Activated CD4-positive, alpha-beta T cell treated with anti-CD3 and anti-CD28 coated beads, Interleukin-2, amount 50 U/mL, for 16 hours (primary cell): ENCODE results near the gene FAM83C.

ENCODE experiments used
- DNase-seq: peaks from one replicate; pipeline ENCODE4 v3.0.0-alpha.2; 2020

FAM83C gene

DNA sequence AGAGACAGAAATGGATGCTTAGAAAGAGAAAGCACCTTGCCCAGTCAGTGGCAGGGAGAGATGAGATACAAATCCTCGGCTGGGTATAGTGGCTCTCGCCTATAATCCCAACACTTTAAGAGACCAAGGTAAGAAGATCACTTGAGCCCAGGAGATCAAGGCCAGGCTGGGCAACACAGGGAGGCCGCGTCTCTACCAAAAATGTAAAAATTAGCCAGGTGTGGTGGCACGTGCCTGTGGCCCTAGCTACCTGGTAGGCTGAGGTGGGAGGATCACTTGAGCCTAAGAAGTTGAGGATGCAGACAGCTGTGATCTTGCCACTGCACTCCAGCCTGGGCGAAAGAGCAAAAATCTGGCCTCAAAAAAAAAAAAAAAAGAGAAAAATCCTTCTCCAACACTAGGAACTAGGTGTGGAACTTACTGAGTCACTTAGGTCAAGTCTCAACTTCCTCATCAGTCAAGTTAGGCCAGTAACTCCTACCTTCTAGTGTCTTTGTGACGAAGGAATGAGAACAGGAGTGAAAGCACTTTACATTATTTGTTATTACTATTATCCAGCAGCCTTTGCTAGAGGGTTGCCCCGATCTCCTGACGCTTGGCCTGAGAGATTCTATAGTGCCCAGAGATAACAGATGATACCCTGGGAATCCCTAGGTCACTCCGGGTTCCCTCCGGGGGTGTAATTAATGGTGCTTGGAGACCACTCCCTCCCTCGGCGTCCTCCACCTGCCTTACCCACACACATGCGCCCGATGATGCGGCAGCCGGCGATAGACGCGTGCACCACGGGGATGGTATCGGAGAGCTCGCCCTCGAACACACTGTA is 8.6 kb downstream of the FAM83C start:
- DNase-seq = no peak

DNA sequence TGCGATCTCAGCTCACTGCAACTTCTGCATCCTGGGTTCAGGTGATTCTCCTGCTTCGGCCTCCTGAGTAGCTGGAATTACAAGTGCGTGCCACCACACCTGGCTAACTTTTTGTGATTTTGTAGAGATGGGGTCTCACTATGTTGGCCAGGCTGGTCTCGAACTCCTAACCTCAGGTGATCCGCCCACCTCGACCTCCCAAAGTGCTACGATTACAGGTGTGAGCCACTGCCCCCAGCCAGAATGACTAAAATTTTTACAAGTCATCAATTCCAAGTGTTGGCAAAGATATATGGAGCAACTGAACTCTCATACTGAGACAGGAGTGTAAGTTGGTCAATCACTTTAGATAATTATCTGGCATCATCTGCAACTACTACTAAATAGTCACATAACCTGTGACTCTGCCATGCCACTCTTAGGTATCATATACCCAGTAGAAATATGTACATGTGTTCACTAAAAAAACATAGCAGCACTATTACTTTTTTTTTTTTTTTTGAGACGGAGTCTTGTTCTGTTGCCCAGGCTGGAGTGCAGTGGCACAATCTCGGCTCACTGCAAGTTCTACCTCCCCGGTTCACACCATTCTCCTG is 10.6 kb downstream of the FAM83C start:
- no peak for DNase-seq

DNA sequence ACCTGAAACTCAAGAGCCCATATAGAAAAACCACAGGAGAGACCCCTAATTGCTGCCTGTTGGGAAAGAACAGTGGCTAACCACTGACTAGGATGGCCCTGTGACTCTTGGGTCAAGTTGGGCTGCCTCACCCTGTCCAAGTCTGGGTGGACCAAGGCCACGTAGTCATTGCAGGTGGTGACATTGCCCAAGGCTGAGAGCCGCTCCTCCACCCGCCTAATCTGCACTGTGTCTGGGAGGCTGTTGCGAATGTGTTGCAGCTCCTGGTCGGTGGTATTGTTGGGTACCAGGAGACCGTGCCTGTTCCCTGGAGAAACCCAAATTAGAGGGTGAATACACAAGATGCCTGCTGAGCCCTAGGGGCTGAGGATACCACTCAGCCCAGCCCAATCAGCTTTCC is 11.7 kb downstream of the FAM83C start:
- no peak for DNase-seq

DNA sequence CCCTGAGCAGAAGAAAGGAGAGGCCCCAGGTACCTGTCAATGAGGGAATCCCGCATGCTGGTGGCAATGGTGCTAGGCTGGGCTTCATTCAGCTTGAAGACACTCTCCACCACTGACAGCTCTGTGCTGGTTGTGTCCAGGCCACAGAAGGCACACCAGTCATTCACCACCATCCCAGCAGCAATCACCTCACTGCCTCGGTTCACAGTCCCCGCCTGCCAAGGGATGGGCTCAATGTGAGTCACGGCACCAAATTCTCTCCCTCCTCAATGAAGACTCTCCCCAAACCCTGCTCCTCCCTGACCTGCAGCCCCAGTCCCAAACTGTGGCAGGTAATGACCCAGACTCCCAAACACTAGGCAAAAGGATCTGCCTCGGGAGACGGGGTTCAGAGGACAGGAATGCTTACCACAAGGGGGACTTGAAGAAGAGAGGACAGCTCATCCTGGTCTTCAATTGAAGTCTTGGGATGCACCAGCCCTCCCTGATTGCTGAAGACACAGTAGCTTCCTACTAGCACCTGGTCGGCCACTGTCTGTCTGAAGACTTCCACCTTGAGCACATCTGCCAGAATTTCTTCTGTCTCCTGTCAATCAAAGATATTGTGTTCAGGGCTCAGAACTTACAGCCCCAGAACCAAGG is 12.6 kb downstream of the FAM83C start:
- DNase-seq = no peak

DNA sequence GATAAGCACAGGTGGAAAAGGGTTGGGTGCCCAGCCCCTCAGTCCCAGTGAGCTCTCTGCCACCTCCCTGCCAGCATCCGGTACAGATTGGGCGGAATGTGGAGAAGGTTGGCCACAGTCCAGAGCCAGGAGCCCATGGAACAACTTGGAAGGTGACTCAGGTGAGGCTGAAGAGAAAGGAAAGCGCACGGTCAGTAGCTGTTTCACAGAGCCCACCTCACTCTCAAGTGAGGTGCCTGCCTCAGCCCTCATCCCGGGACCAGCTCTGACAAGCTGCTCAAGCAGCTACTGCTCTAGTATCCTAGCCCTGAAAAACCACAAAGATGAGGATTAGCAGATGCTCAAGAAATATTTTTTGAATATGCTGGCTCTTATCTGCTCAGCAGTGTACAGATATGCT is 13.2 kb downstream of the FAM83C start:
- DNase-seq = no peak

DNA sequence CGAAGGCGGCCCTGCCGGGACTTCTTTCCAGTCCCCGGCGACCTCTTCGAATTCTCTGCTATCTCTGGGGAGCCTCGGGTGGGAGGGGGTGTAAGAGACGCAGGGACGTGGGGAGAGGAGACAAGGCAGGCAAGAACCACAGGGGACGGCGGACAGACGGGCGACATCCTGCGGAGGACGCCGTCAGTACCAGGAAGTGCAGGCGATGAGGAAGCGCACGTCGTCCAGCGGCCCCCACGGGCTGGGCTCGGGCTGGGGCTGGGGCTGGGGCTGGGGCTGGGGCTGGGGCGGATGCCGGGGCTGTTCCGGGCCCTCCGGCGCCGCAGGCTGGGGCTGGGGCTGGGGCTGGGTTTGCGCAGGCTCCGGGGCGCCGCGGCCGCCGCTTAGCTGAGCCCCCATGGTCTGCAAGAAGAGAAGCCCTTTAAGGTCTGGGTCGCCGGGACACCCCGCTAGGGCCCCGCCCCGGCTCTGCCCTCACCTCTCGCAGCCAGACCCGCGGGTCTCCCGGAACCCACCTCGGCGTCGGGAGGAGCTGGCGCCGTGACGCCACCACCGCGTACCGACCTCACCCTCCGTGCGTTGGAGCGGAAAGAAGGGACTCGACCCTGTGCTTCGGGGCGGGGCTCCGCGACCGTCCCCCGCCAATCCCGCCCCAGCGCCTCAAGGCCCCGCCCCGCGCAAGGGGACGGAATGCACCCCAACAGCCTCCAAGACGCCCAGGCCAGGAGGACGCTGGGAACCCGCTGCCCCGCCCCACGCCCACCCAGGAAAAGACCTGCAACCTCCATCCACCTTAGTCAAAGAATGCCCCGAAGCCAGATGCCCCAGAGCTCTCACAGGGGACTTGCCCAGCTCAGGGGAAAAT is 14.5 kb downstream of the FAM83C start, which contains the start of gene MMP24OS:
Gene MMP24OS (minus strand): TSS at position 592 of the 865 bp plus-strand sequence. CDS start 193 bp downstream, at position 399.
- peak; percentile 96 for DNase-seq

DNA sequence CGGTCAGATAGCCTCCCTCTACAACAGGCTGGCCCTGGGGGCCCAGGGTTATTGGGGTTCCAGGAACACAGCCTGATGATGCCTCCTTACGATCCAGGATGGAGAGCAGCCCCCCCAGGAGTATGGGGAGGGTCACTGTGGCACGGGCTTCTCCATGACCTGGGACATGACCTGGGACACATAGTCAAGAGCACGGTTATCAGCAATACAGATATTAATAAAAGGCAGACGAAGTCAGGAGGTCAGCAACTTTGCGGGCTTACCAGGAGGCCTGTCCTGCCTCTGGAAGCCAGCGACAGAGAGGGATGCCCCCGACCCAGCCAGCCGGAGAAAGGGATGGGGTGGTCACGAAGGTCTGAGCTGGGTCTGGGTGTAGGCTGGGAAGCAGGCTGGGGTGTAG is 15.1 kb downstream of the FAM83C start:
- DNase-seq = no peak

DNA sequence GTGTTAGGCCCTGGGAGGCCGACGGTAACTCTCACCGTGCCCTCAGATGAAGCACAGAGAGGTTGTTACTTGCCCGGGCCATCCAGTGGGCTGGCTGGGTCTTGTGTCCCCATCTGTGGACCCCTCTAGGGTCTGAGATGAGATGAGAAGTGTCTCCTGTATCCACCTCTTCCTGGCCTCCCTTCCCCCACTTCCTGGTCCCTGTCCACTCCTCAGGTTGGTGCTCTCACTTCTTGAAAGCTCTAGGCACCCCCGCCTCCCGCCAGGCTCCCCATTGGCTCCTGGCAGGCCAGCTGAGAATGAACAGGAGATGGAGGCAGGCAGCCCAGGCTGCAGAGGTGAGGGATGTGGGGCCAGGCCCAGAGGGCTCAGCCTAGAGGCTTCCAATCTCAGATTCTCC is 15.8 kb downstream of the FAM83C start:
- DNase-seq = no peak

DNA sequence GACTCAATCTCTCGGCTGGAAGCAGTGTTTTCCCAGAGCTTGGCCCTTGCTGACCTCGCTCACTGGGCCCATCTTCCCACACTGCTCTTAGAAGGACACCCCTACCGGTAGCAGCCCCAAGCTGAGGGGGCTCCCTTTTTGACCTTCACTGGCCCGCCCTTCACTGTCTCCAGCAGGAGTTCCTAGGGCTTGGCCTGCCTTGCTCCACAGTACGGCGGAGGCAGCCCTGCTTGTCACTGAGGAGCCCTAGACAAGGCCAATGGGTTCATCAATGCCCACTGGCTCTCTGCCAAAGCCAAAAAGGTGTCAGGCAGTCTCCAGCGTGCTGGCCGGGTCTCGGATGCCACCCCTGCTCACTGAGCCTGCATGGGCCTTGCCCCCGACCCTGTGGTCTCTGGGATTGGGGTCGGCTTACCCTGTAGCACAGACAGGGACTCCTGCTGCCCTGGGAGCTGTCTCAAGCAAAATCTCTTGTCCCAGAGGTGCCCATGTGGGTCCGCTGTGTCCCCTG is 16.4 kb downstream of the FAM83C start:
- DNase-seq = no peak

DNA sequence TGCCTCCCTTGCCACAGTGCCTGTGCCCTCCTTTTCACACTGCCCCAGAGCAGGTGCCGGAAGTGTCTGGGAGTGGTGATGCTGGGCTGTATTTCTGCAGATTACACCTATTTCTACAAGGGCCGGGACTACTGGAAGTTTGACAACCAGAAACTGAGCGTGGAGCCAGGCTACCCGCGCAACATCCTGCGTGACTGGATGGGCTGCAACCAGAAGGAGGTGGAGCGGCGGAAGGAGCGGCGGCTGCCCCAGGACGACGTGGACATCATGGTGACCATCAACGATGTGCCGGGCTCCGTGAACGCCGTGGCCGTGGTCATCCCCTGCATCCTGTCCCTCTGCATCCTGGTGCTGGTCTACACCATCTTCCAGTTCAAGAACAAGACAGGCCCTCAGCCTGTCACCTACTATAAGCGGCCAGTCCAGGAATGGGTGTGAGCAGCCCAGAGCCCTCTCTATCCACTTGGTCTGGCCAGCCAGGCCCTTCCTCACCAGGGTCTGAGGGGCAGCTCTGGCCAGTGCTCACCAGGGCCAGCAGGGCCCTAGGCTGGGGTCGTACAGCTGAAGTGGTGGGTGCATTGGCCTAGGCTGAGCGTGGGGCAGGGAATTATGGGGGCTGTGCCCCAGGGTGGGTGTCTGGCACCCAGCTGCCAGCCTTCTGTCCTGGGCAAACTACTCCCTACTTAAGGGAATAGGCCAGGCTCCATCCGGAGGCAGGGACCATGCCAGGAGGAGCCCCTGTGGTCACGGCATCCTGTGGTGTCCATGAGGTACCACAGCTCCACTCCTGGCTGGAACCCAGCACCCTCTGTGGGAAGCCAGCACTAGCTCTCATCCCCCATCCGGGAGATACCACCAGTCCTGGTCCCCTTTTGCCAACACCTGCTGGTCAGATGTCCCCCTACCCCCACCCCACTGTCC is 17.8 kb downstream of the FAM83C start:
- no peak for DNase-seq

DNA sequence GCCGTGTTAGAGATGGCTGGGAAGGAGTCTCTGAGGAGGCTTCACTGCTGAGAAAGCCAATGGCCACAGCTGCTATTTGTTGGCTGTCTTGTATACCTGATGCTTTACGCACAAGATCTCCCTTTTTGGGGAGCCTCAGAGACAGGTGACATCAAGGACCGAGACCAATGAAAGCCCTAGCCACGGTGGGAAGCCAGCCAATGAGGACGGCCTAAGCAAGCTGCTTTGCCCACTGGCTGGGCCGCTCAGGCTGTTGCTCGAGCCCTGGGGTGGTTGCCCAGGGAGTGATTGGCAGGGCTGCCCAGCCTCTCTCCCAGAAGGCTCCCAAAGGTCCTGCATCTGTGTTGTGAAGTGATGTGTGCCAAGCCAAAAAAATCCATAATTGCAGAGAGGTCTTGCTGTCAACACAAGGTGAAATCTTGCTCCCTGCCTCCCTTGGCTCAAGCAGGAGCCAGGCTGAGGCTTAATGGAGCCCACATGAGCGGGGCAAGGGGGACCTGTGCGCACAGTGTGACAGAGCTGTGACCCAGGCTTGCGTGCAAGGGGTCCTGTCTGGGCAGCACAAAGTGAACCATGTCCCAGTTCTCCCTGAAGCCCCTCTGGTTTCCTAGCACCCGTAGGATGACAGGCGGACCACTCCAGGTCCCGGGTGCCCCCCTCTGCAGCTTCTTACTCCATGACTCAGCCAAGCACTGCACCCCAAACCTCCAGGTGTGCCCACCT is 18.6 kb downstream of the FAM83C start:
- no peak for DNase-seq

DNA sequence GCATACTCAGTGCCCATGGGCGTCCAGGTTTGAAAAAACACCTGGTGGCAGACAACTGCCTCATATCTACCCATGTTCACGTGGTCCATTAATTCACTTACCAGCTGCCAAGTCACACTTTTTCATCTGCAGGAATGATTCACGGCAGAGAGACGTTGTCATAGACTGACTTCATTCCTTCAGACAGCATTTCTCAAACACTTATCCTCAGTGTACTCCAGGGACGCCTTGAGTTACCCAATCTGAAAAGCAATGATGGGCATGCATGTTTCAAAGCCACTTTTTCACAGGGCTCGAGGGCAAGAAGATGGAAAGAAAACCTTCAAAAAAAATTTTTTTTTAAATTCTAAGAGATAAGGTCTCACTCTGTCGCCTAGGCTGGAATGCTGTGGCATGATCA is 20.3 kb downstream of the FAM83C start:
- no peak for DNase-seq

DNA sequence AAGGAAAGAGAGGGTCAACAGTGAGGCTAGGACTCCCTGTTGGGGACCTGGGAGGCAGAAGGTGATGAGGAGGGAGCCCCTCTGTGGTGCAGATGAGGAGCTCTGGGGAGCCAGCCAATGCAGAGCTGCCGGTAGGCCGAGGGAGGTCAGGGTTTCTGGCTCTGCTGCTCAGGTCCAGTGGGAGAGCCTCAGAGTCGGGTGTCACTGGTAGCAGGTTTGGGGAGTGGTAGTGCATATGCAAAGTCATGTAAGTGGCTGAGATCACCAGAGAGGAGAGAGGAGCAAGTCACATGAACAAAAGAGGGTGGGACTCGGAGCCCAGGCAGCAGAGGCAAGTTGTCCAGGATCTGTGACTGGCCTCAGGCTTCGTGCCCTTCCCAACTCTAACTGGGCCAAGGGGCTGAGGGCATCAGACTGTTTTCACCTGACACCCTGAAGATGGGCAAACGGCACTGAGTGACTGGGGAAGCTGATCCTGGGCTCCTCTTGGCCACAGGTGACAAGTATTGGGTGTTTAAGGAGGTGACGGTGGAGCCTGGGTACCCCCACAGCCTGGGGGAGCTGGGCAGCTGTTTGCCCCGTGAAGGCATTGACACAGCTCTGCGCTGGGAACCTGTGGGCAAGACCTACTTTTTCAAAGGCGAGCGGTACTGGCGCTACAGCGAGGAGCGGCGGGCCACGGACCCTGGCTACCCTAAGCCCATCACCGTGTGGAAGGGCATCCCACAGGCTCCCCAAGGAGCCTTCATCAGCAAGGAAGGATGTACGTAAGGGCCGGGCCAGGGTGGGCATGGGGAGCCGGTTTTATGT is 20.9 kb downstream of the FAM83C start:
- DNase-seq = no peak

DNA sequence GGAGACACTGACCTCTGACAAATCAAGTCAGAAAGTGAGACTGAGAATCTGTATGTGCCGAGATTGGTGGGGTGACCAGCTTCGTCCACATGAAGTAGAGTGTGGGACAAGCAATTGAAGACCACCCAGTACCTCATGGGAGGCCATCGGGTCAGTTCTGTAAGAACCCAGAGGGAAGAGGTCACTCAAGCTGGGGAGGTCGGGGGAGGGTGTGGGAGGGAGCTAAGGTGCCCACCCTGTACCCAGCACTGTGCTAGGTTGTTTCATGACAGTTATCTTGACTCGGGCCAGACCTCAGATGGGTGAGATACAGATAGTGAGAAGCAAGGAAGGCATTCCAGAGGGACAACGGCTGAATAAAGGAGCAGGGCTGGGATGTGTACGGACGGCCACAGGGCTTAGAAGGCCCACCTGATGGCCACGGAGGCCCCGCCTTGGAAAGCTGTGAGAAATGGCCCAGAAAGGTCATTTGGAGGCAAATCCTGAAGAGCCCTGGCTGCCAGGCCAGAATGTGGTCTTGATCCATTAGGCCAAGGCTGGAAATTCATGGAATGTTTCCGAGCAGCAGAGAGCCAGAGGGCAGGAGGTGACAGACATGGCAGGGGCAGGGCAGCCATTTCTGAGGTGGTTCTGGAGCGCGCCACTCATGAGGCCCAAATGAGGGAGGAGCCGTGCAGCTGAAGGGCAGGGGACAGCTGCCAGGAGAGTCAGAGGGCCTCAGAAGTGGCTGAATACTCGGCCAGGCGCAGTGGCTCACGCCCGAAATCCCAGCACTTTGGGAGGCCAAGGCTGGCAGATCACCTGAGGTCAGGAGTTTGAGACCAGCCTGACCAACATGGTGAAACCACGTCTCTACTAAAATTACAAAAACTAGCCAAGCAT is 22.0 kb downstream of the FAM83C start:
- no peak for DNase-seq

DNA sequence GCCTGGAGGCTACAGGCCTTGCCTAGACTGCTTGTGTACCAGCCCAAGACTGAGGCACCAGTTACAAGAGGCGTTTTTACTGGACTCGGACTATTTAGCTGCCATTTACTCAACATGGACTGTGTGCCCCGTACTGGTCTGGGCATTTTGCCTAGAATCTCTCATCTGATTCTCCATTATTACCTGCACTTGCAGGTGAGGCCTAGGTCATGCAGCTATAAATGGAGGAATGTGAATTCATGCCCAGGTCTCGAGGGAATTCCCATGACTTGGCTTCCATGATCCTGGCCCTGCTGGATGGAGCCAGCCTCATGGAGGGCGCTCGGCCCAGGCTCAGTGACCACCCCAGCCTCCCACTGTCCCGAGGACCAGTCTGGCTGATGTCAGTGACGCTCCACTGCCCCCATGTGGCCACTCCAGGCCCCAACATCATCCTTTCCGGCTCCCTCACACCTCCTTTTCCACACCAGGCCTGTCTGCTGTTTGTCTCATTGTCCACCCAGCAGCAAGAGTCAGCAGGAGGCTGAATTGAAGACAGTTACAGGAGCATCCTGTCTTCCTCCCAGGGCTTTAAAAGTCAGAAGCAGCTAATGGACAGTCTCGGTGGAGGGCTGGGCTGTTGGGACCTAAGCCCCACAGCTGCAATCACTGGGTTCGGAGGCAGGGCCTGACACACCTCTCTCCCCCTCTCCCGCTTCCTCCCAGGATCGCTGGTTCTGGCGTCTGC is 23.0 kb downstream of the FAM83C start:
- DNase-seq = peak; percentile 58

DNA sequence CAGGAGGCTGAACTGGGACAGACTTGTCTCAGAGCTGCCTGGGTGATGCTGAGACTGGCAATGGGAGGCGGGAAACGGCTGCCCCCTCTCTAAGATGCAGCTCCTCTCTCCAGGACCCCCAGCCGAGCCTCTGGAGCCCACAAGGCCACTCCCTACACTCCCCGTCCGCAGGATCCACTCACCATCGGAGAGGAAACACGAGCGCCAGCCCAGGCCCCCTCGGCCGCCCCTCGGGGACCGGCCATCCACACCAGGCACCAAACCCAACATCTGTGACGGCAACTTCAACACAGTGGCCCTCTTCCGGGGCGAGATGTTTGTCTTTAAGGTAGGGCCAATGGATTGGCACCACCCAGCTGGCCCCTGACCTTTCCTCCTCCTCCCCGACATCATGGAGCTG is 25.1 kb downstream of the FAM83C start:
- no peak for DNase-seq

DNA sequence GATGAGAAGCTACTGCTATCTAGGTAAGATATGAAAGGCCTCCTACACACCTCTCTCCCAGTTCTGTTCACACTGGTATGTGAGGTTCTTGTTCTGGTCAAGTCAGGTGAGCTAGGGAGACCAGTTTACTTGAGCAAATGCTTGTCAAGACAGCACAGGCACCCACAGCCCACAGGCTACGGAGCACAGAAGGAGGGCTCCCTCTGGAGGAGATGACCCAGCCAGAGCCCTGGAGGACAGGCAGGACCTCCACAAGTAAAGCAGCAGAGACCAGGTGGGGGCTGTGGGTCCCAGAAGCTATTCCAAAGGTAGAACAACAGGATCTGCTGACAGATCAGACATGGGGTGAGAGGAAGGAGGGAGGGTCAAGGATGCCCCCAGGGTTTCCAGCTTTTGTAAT is 27.5 kb downstream of the FAM83C start:
- DNase-seq = no peak
